Prostate gland (tissue), 2 donors: ENCODE measurements around the gene MTOR.

Experiments used
- CTCF ChIP-seq, 4 experiments: fragments of 200-600 bp in 2 of 4; fragments of 450-650 bp in 2 of 4; sonication (generic) in 2 of 4; IDR thresholded peaks; 1 replicate in 3 of 4; 2 replicates in 1 of 4; pipeline ENCODE4 v1.5.1; 2016 to 2019; ENCODE audit warnings: antibody characterized with exemption in 4 of 4, mild to moderate bottlenecking in 2 of 4, moderate library complexity in 2 of 4
- POLR2A ChIP-seq: fragments of 450-650 bp; IDR thresholded peaks from one replicate; pipeline ENCODE4 v1.6.1; 2016; ENCODE audit warnings: antibody characterized with exemption, mild to moderate bottlenecking

- TF ChIP-seq CTCF (IDR thresholded peaks at IDR 0.05) (no peak), POLR2A (no peak)
Measured at GRCh38 chr1:11215381-11216005, 46.9 kb downstream of the MTOR start.
